H1 (cell line): ENCODE results near the gene TSPAN3. TPM values are rescaled to one million over a fixed set of nuclear protein-coding genes. Genes with fewer than 3 reads are reported as not detected.

ENCODE experiments used
- CTCF ChIA-PET: fragments of 300-600 bp; sonication (Branson Sonifier 250); formaldehyde crosslinking; loops from one replicate; lab custom pipeline; 2021; ENCODE audit not compliant: partially characterized antibody; lab: Charles Lee
- POLR2A ChIA-PET: fragments of 300-600 bp; sonication (Branson Sonifier 250); formaldehyde crosslinking; loops from one replicate; lab custom pipeline; 2021; ENCODE audit warnings: inconsistent platforms; ENCODE audit not compliant: partially characterized antibody; lab: Charles Lee
- DNase-seq, 2 experiments: peaks; one replicate each; pipeline versions ENCODE4 v3.0.0 to v3.0.0-alpha.2; 2010 to 2022; ENCODE audit warnings: low spot score in 2 of 2, low read depth in 1 of 2, mixed read lengths in 1 of 2
- FAIRE-seq: peaks from 2 replicates; lab custom pipeline; 2011; peaks lifted over from hg19 to GRCh38; lab: Jason Lieb, UNC
- H2AFZ ChIP-seq: 2 replicates; pipeline ENCODE4 v1.8.1; 2012; ENCODE audit warnings: low read length, inconsistent platforms
- H2AK5ac ChIP-seq: 2 replicates; pipeline ENCODE4 v1.6.1; 2013; ENCODE audit warnings: low read depth, low read length
- H2BK120ac ChIP-seq: replicated peaks from 2 replicates; pipeline ENCODE3; 2013; ENCODE audit warnings: low read depth, low read length, inconsistent platforms
- H2BK12ac ChIP-seq: 2 replicates; pipeline ENCODE4 v1.6.1; 2013; ENCODE audit warnings: low read depth, low read length
- H2BK15ac ChIP-seq: 2 replicates; pipeline ENCODE4 v1.6.1; 2013; ENCODE audit warnings: low read length
- H2BK20ac ChIP-seq: 2 replicates; pipeline ENCODE4 v1.6.1; 2013; ENCODE audit warnings: low read length
- H2BK5ac ChIP-seq: 2 replicates; pipeline ENCODE4 v1.6.1; 2013; ENCODE audit warnings: low read depth, low read length
- H3K14ac ChIP-seq: 2 replicates; pipeline ENCODE4 v1.6.1; 2013; ENCODE audit warnings: inconsistent platforms; ENCODE audit not compliant: insufficient read length
- H3K18ac ChIP-seq: 2 replicates; pipeline ENCODE4 v1.6.1; 2013; ENCODE audit warnings: low read length; ENCODE audit errors: extremely low read depth
- H3K23ac ChIP-seq: 2 replicates; pipeline ENCODE4 v1.6.1; 2013; ENCODE audit warnings: inconsistent platforms; ENCODE audit not compliant: insufficient read length
- H3K23me2 ChIP-seq: 2 replicates; pipeline ENCODE4 v1.6.1; 2013; ENCODE audit warnings: low read depth, low read length
- H3K27ac ChIP-seq: 2 replicates; pipeline ENCODE4 v1.6.1; 2011; ENCODE audit warnings: low read depth, low read length, inconsistent platforms
- H3K27me3 ChIP-seq, 4 experiments: replicated peaks in 1 of 4; 1 replicate in 1 of 4; 2 replicates in 3 of 4; pipeline versions ENCODE4 v1.6.1 to v1.8.1; 2011 to 2013; ENCODE audit warnings: low read length in 3 of 4, mild to moderate bottlenecking in 3 of 4, inconsistent platforms in 2 of 4, mixed read lengths in 2 of 4, moderate library complexity in 1 of 4; ENCODE audit not compliant: control insufficient read depth in 3 of 4, insufficient read depth in 3 of 4; ENCODE audit errors: extremely low read depth in 1 of 4
- H3K36me3 ChIP-seq, 4 experiments: 2 replicates each; pipeline versions ENCODE4 v1.6.1 to v1.8.1; 2011 to 2013; ENCODE audit warnings: mild to moderate bottlenecking in 4 of 4, low read length in 3 of 4, moderate library complexity in 2 of 4, control low read depth in 1 of 4, inconsistent platforms in 1 of 4; ENCODE audit not compliant: insufficient read depth in 4 of 4, control insufficient read depth in 2 of 4
- H3K4ac ChIP-seq: replicated peaks from 2 replicates; pipeline ENCODE3; 2013; ENCODE audit warnings: low read length, low read depth, mixed read lengths, inconsistent platforms; ENCODE audit not compliant: insufficient read length
- H3K4me1 ChIP-seq, 4 experiments: replicated peaks in 1 of 4; 1 replicate in 1 of 4; 2 replicates in 3 of 4; pipeline versions ENCODE4 v1.6.1 to v1.8.1; 2011 to 2013; ENCODE audit warnings: low read length in 3 of 4, inconsistent platforms in 2 of 4, mixed read lengths in 1 of 4; ENCODE audit not compliant: insufficient read depth in 4 of 4, control insufficient read depth in 3 of 4
- H3K4me2 ChIP-seq, 2 experiments: 2 replicates each; pipeline versions ENCODE4 v1.6.1 to v1.8.1; 2011 to 2013; ENCODE audit warnings: low read depth in 2 of 2, low read length in 2 of 2, control low read depth in 1 of 2, inconsistent platforms in 1 of 2, mild to moderate bottlenecking in 1 of 2; ENCODE audit not compliant: insufficient read depth in 1 of 2
- H3K4me3 ChIP-seq, 4 experiments: fragments of 200-600, 300-600 bp in 1 of 4; sonication (generic), shearing (Covaris generic), sonication (Bioruptor Twin) in 1 of 4; 2 replicates each; pipeline versions ENCODE4 v1.5.1 to v1.8.1; 2011 to 2016; ENCODE audit warnings: low read length in 4 of 4, low read depth in 3 of 4, control low read depth in 2 of 4, inconsistent platforms in 2 of 4, mild to moderate bottlenecking in 2 of 4, mixed read lengths in 1 of 4, moderate library complexity in 1 of 4; ENCODE audit not compliant: insufficient read depth in 2 of 4; ENCODE audit errors: extremely low read depth in 1 of 4
- H3K56ac ChIP-seq: replicated peaks from 2 replicates; pipeline ENCODE3; 2013; ENCODE audit warnings: low read depth, mild to moderate bottlenecking, mixed read lengths, low read length, inconsistent platforms; ENCODE audit not compliant: insufficient read length
- H3K79me1 ChIP-seq: 2 replicates; pipeline ENCODE4 v1.6.1; 2013; ENCODE audit warnings: low read depth, low read length, control low read depth
- H3K79me2 ChIP-seq, 2 experiments: 2 replicates each; pipeline versions ENCODE4 v1.6.1 to v1.8.1; 2012 to 2013; ENCODE audit warnings: low read length in 2 of 2, mild to moderate bottlenecking in 2 of 2, inconsistent platforms in 1 of 2; ENCODE audit not compliant: insufficient read depth in 2 of 2, control insufficient read depth in 1 of 2
- H3K9ac ChIP-seq, 4 experiments: replicated peaks in 1 of 4; 1 replicate in 1 of 4; 2 replicates in 3 of 4; pipeline versions ENCODE4 v1.6.1 to v1.8.1; 2011 to 2013; ENCODE audit warnings: low read depth in 3 of 4, low read length in 3 of 4, control low read depth in 2 of 4, mild to moderate bottlenecking in 2 of 4, moderate library complexity in 2 of 4, inconsistent platforms in 1 of 4; ENCODE audit errors: extremely low read depth in 1 of 4
- H3K9me3 ChIP-seq, 2 experiments: 2 replicates each; pipeline versions ENCODE4 v1.6.1 to v1.8.1; 2012 to 2013; ENCODE audit warnings: mild to moderate bottlenecking in 2 of 2, moderate library complexity in 2 of 2, control low read depth in 1 of 2, inconsistent platforms in 1 of 2, low read depth in 1 of 2, low read length in 1 of 2, mixed read lengths in 1 of 2; ENCODE audit not compliant: insufficient read depth in 2 of 2
- H4K20me1 ChIP-seq, 2 experiments: replicated peaks in 1 of 2; 2 replicates each; pipeline versions ENCODE3 to v1.8.1; 2011 to 2013; ENCODE audit warnings: inconsistent platforms in 2 of 2, low read length in 2 of 2, mild to moderate bottlenecking in 1 of 2; ENCODE audit not compliant: insufficient read depth in 2 of 2, control insufficient read depth in 1 of 2
- H4K5ac ChIP-seq: 2 replicates; pipeline ENCODE4 v1.6.1; 2013; ENCODE audit warnings: low read length, low read depth, mixed read lengths, inconsistent platforms; ENCODE audit not compliant: insufficient read length
- H4K8ac ChIP-seq: 2 replicates; pipeline ENCODE4 v1.8.0; 2013; ENCODE audit warnings: mild to moderate bottlenecking, moderate library complexity, low read length, inconsistent platforms; ENCODE audit not compliant: insufficient read depth; ENCODE audit errors: extremely low read depth
- H4K91ac ChIP-seq: replicated peaks from 2 replicates; pipeline ENCODE3; 2013; ENCODE audit warnings: low read length, mixed read lengths, inconsistent platforms; ENCODE audit not compliant: insufficient read length
- GTF2F1 ChIP-seq: IDR thresholded peaks from 2 replicates; pipeline ENCODE4 v1.6.1; 2012; ENCODE audit warnings: low read depth, low read length, improper control_type of control experiment, borderline replicate concordance
- HDAC2 ChIP-seq, 2 experiments: fragments of 300-600 bp in 1 of 2; sonication (generic) in 1 of 2; IDR thresholded peaks; 2 replicates each; pipeline ENCODE4 v1.6.1; 2011 to 2012; ENCODE audit warnings: low read depth in 2 of 2, low read length in 2 of 2, mild to moderate bottlenecking in 2 of 2, moderate library complexity in 2 of 2, borderline replicate concordance in 1 of 2, inconsistent platforms in 1 of 2
- NANOG ChIP-seq: IDR thresholded peaks from 2 replicates; pipeline ENCODE4 v1.6.1; 2011; ENCODE audit warnings: low read length, low read depth, mild to moderate bottlenecking, inconsistent platforms; ENCODE audit not compliant: insufficient read depth, poor library complexity, severe bottlenecking
- PHF8 ChIP-seq: fragments of 200-600 bp; sonication (generic); conservative IDR thresholded peaks from 2 replicates; pipeline ENCODE4 v1.7.1; 2012; ENCODE audit warnings: low read depth, mild to moderate bottlenecking, inconsistent platforms, low read length, moderate library complexity
- RBBP5 ChIP-seq: IDR thresholded peaks from 2 replicates; pipeline ENCODE4 v1.7.1; 2012; ENCODE audit warnings: low read depth, mild to moderate bottlenecking, inconsistent platforms, low read length, moderate library complexity, borderline replicate concordance
- RXRA ChIP-seq: IDR thresholded peaks from 2 replicates; pipeline ENCODE4 v1.6.1; 2011; ENCODE audit warnings: low read depth, mild to moderate bottlenecking, low read length, moderate library complexity; ENCODE audit not compliant: insufficient read depth
- SP1 ChIP-seq: IDR thresholded peaks from 2 replicates; pipeline ENCODE4 v1.6.1; 2011; ENCODE audit warnings: low read depth, low read length
- TBP ChIP-seq: IDR thresholded peaks from 2 replicates; pipeline ENCODE4 v1.6.1; 2011; ENCODE audit warnings: low read depth, low read length, improper control_type of control experiment
- YY1 ChIP-seq: IDR thresholded peaks from 2 replicates; pipeline ENCODE4 v1.6.1; 2011; ENCODE audit warnings: low read depth, mild to moderate bottlenecking, low read length
- WGBS, 2 experiments: shearing (Covaris generic) in 1 of 2; methylation state at CpG; one replicate each; pipeline versions ENCODE4 v1.1.6 to v1.1.7; 2013 to 2015; ENCODE audit warnings: low lambda C conversion rate in 2 of 2, mixed read lengths in 2 of 2, inconsistent platforms in 1 of 2, low coverage in 1 of 2, missing lambda C conversion rate in 1 of 2; ENCODE audit not compliant: insufficient replicate concordance in 2 of 2, insufficient coverage in 1 of 2, insufficient read length in 1 of 2; ENCODE audit errors: extremely low coverage in 1 of 2, missing lambda C conversion rate in 1 of 2; 5-methylcytosine and 5-hydroxymethylcytosine counted together
- polyA plus RNA-seq, 7 experiments: library from polyadenylated mRNA; depleted of rRNA in 3 of 7; stranded (reverse) in 5 of 7; unstranded in 2 of 7; fragments of >200 nt in 5 of 7; fragments of 200-250 nt in 2 of 7; gene quantifications; 1 replicate in 5 of 7; 2 replicates in 1 of 7; 4 replicates in 1 of 7; pipeline versions ENCODE4 v1.2.1 to v1.2.3, GENCODE V29; 2011 to 2013; ENCODE audit warnings: missing spikeins in 2 of 7, mixed read lengths in 2 of 7
- total RNA-seq: library from RNA; stranded (reverse); fragmentation: NEBNext Ultra II Directional; extraction: Animal tissue kit (Norgen Biotek cat#: 25700); gene quantifications from 2 replicates; pipeline ENCODE4 v1.2.1, GENCODE V29; 2021

TSPAN3 gene
- total and polyA plus RNA-seq, 2 of the 8 experiments (the other 6 are each of a cell fraction or from before 2014, with no cell fraction given), result 107 to 238 TPM

- TF ChIP-seq RXRA (no peak), HDAC2 (IDR thresholded peaks at IDR 0.05; ENCODE audit: borderline replicate concordance in 1 of 2, low read depth in 2 of 2, low read length in 2 of 2) (no peak), YY1 (no peak), NANOG (no peak), PHF8 (no peak), RBBP5 (no peak), TBP (no peak), SP1 (no peak), GTF2F1 (no peak)
- Histone ChIP-seq H3K14ac (no peak overlapping the region), H3K23ac (no peak overlapping the region), H3K23me2 (no peaks in the 10 kb centered on the region), H3K27ac (no peak overlapping the region), H4K20me1 (peaks cover 0 to 4% of the 10 kb centered on the region in 2 experiments), H3K18ac (no peak overlapping the region), H3K9me3 (no peaks in the 10 kb centered on the region), H3K27me3 (no peaks in the 10 kb centered on the region), H3K36me3 (peaks cover 4 to 33% (median 13%) of the 10 kb centered on the region in 4 experiments), H2BK20ac (no peak overlapping the region), H3K4me2 (no peak overlapping the region), H2AK5ac (no peak overlapping the region), H3K9ac (no peak overlapping the region), H4K91ac (no peak overlapping the region), H2BK120ac (no peak overlapping the region), H3K56ac (no peak overlapping the region), H4K8ac (no peak overlapping the region), H4K5ac (no peak overlapping the region), H3K79me1 (no peaks in the 10 kb centered on the region; the same call in 1 of the 2 replicates), H2BK5ac (no peak overlapping the region), H3K79me2 (no peaks in the 10 kb centered on the region), H2BK15ac (no peak overlapping the region), H3K4me1 (no peaks in the 10 kb centered on the region), H2AFZ (no peak overlapping the region), H3K4me3 (no peak overlapping the region), H2BK12ac (no peak overlapping the region), H3K4ac (no peak overlapping the region)
- FAIRE-seq (no peak), DNase-seq (no peak)
- ChIA-PET POLR2A (interaction anchor here (1.3 to 2.6 kb wide), 4 partner anchors 9 to 15 kb away, joined by 3 to 11 read pairs (median 4); no protein-coding TSS in a partner anchor), CTCF (interaction anchor here (1.1 to 3.8 kb wide), 6 partner anchors 10 to 604 kb away, joined by 3 to 52 read pairs (median 6); no protein-coding TSS in a partner anchor)
- 88% methylated on average over 1 of the region's 1 CpG; no CpG with 5 or more reads in 1 of the 2 experiments for WGBS, 2 experiments
Observed at GRCh38 chr15:77045985-77046384, 24.9 kb downstream of the TSPAN3 start.
